Right lobe of liver (tissue), 6 donors: ENCODE data around the gene EXT2. TPM values are rescaled to one million over a fixed set of nuclear protein-coding genes. Genes with fewer than 3 reads are reported as not detected.

Experiments used
- ATAC-seq, 4 donors: fragments of 200-7000 bp; cut with Tn5 transposase; one replicate each; pipeline ENCODE4 v1.9.1; 2020; ENCODE audit warnings: mild to moderate bottlenecking in 4 of 4, moderate library complexity in 4 of 4
- DNase-seq, 3 donors: peaks; one replicate each; pipeline ENCODE4 v3.0.0-alpha.2; 2020
- H3K27ac ChIP-seq, 3 donors: fragments of 200-600 bp; one replicate each; pipeline ENCODE4 v1.8.0; 2022
- H3K27me3 ChIP-seq, 2 donors: fragments of 200-600 bp; one replicate each; pipeline ENCODE4 v1.8.0; 2022
- H3K36me3 ChIP-seq, 4 donors: fragments of 200-600 bp; sonication (generic) in 1 of 4; one replicate each; pipeline versions ENCODE4 v1.5.1 to v1.8.0; 2017 to 2022; ENCODE audit warnings: control low read depth in 1 of 4
- H3K4me1 ChIP-seq, 4 donors: fragments of 200-600 bp; sonication (generic) in 1 of 4; one replicate each; pipeline versions ENCODE4 v1.5.1 to v1.8.0; 2017 to 2022; ENCODE audit warnings: control low read depth in 1 of 4
- H3K4me3 ChIP-seq, 3 donors: fragments of 200-600 bp; one replicate each; pipeline ENCODE4 v1.8.0; 2022
- H3K9me3 ChIP-seq, 4 donors: fragments of 200-600 bp; sonication (generic) in 1 of 4; one replicate each; pipeline versions ENCODE4 v1.5.1 to v1.8.0; 2017 to 2022; ENCODE audit warnings: control low read depth in 1 of 4
- POLR2A ChIP-seq: fragments of 450-650 bp; IDR thresholded peaks from one replicate; pipeline ENCODE4 v1.6.1; 2017; ENCODE audit warnings: antibody characterized with exemption, mild to moderate bottlenecking
- WGBS: methylation state at CpG from one replicate; pipeline ENCODE4 v1.1.6; 2018; ENCODE audit warnings: low coverage, low lambda C conversion rate; ENCODE audit not compliant: insufficient coverage; ENCODE audit errors: missing lambda C conversion rate; 5-methylcytosine and 5-hydroxymethylcytosine counted together
- intact Hi-C, 2 donors: fragments of 100-400 bp; cut with DNase I; formaldehyde crosslinking; loops; one replicate each; pipeline versions ENCODE4 v1.11.2 to v1.14.1; 2022
- total RNA-seq, 6 experiments: library from RNA; depleted of rRNA in 2 of 6; stranded (reverse); fragments of >200 nt in 2 of 6; fragmentation: NEBNext Ultra II Directional in 3 of 6; extraction: Animal tissue kit (Norgen Biotek cat#: 25700) in 3 of 6; gene quantifications; one replicate each; pipeline versions ENCODE4 v1.1.0 to v1.2.4, GENCODE V29; 2016 to 2023
- TF ChIP-seq, protein P1 (sequence below), 4 donors: fragments of 200-600 bp in 3 of 4; fragments of 450-650 bp in 1 of 4; IDR thresholded peaks; one replicate each; pipeline versions ENCODE4 v1.5.1 to v1.8.0; 2016 to 2022; ENCODE audit warnings: antibody characterized with exemption in 4 of 4, mild to moderate bottlenecking in 2 of 4
- donor health status: DM: no; HTN: yes; CAD: no.
- donor health status: DM: no; HTN: no; CAD: no.
- donor health status: DM: no; HTN: no; CAD: no.
- donor health status: DM: no; HTN: yes; CAD: no.
- donor health status: DM: no; HTN: yes; CAD: no.

The EXT2 gene
- total RNA-seq, 6 experiments from 2014 or later, result 21.9 to 31.3 (median 26.9) TPM

DNA sequence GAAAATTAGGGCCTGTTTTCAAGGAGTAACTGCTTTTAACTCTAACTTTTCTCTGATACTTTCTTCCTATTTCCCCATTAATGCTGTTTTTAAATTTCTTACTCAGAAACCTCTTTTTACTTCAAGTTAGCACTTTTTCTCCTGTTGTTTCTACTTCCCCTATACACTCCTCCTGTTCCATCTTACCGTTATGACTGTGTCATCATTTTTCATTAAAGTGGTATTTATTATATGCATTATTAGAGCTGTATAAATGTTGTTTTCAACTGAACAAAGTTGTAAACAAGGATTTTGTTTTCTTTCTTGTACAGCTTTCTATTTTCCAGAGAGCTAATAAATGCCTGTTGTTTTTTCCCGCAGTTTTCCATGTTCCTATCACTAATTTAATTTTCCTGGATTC lies 84.6 kb downstream of the EXT2 start:
- TF ChIP-seq POLR2A, result no peak
- TF ChIP-seq, protein P1, sequence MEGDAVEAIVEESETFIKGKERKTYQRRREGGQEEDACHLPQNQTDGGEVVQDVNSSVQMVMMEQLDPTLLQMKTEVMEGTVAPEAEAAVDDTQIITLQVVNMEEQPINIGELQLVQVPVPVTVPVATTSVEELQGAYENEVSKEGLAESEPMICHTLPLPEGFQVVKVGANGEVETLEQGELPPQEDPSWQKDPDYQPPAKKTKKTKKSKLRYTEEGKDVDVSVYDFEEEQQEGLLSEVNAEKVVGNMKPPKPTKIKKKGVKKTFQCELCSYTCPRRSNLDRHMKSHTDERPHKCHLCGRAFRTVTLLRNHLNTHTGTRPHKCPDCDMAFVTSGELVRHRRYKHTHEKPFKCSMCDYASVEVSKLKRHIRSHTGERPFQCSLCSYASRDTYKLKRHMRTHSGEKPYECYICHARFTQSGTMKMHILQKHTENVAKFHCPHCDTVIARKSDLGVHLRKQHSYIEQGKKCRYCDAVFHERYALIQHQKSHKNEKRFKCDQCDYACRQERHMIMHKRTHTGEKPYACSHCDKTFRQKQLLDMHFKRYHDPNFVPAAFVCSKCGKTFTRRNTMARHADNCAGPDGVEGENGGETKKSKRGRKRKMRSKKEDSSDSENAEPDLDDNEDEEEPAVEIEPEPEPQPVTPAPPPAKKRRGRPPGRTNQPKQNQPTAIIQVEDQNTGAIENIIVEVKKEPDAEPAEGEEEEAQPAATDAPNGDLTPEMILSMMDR (IDR thresholded peaks at IDR 0.05), result no peak
- H3K27ac ChIP-seq, result no peak overlapping the region
- no peaks in the 10 kb centered on the region for H3K27me3 ChIP-seq
- intact Hi-C loops, result no loop called here
- H3K9me3 ChIP-seq, result no peaks in the 10 kb centered on the region
- no peaks in the 10 kb centered on the region for H3K36me3 ChIP-seq
- no peaks in the 10 kb centered on the region for H3K4me1 ChIP-seq
- ATAC-seq (no peak), DNase-seq (no peak)
- 92% methylated on average over 2 of the region's 2 CpGs for WGBS
- H3K4me3 ChIP-seq, result no peak overlapping the region

DNA sequence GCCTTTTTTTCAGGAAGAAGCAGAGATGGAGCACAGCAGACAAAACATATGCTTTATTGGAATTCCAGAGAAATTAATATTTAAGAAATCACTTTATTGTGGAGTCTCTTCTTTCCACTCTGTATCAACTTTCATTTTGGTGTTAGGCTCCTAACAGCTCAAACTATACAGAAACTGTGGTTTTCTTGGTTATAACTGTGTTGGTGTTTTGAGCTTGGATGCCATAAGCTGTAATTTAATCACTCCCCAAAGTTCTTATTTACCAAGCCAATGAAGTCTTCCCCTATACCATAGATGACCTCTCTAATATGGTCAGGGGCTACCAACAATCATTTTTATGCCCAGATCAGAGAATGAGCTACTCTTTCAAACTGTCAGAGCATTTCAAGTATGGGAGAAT lies 90.0 kb downstream of the EXT2 start:
- Histone ChIP-seq H3K27me3 (no peaks in the 10 kb centered on the region), H3K36me3 (no peaks in the 10 kb centered on the region), H3K4me1 (no peaks in the 10 kb centered on the region), H3K4me3 (no peak overlapping the region), H3K9me3 (peaks cover 0 to 8% (median 2%) of the 10 kb centered on the region in 4 donors), H3K27ac (no peak overlapping the region)
- ATAC-seq (no peak), DNase-seq (no peak)
- intact Hi-C loops, result no loop called here
- no peak for TF ChIP-seq POLR2A
- TF ChIP-seq, protein P1 (IDR thresholded peaks at IDR 0.05), result no peak

DNA sequence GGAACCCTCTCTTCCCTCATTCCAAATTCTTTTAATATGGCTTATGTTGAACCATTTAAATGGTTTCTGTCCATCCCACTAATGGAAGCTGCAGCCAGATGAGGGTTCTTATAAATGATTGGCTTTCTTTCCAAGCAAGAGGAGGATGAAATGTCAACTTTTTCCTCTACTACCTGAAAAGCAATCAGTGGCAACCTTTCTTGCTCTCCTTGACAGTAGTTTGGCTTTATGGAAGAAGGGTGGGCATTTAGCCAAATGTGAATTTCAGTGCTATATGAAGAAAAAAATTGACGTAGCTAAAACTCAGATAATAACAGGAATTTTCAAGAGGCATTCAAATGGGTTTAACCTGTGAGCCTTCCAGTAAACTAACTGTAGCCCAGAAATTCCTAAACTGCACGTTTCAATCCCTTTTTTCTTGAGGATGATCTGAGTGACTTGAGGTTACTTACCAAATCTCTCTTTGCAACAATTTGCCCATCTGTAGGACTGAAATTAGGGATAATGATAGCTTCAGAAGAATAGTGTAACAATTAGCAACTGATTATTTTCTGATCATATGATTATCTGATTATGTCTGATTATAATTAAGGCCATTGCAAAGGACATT lies 90.9 kb downstream of the EXT2 start:
- H3K27ac ChIP-seq, result no peak overlapping the region
- no peak for ATAC-seq
- no peak overlapping the region for H3K4me3 ChIP-seq
- 88% methylated on average over 2 of the region's 2 CpGs for WGBS
- H3K27me3 ChIP-seq, result no peaks in the 10 kb centered on the region
- peaks cover 0 to 8% (median 2%) of the 10 kb centered on the region in 4 donors for H3K9me3 ChIP-seq
- no peak for DNase-seq
- TF ChIP-seq, protein P1 (IDR thresholded peaks at IDR 0.05), result no peak
- no peak for TF ChIP-seq POLR2A
- intact Hi-C loops, result no loop called here
- H3K36me3 ChIP-seq, result no peaks in the 10 kb centered on the region
- H3K4me1 ChIP-seq, result no peaks in the 10 kb centered on the region

DNA sequence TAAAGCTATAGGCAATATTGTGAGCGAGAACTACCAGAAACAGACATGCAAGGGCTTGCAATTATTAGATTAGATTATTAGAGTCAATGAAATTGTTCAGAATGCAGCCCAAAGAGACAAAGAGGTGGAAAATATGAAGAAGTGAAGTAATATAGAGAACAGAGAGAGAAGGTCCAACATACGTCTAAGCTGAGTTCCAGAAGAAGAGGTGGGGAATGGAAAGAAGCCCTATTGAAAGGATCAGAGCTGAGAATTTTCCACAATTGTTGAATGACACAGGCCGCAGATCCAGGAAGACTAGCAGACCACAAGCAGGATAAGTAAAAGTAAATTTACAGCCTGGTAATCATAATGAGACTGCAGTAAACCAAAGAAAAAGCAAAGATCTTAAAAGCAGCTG lies 93.2 kb downstream of the EXT2 start:
- ATAC-seq, result no peak
- DNase-seq, result no peak
- WGBS, result 95% methylated on average over 3 of the region's 3 CpGs
- Histone ChIP-seq H3K4me3 (no peak overlapping the region), H3K4me1 (no peaks in the 10 kb centered on the region), H3K9me3 (peaks cover 0 to 8% (median 2%) of the 10 kb centered on the region in 4 donors), H3K27ac (no peak overlapping the region), H3K36me3 (no peaks in the 10 kb centered on the region), H3K27me3 (no peaks in the 10 kb centered on the region)
- no peak for TF ChIP-seq POLR2A
- TF ChIP-seq, protein P1 (IDR thresholded peaks at IDR 0.05), result no peak
- intact Hi-C loops, result no loop called here
